HG02759 (cell line): ENCODE data around the gene YPEL1.

Experiments
- ATAC-seq: cut with Tn5 transposase; IDR thresholded peaks from one replicate; pipeline ENCODE4 v1.9.1; 2021; ENCODE audit warnings: mild to moderate bottlenecking, moderate library complexity; ENCODE audit not compliant: unreplicated experiment

Gene YPEL1

DNA sequence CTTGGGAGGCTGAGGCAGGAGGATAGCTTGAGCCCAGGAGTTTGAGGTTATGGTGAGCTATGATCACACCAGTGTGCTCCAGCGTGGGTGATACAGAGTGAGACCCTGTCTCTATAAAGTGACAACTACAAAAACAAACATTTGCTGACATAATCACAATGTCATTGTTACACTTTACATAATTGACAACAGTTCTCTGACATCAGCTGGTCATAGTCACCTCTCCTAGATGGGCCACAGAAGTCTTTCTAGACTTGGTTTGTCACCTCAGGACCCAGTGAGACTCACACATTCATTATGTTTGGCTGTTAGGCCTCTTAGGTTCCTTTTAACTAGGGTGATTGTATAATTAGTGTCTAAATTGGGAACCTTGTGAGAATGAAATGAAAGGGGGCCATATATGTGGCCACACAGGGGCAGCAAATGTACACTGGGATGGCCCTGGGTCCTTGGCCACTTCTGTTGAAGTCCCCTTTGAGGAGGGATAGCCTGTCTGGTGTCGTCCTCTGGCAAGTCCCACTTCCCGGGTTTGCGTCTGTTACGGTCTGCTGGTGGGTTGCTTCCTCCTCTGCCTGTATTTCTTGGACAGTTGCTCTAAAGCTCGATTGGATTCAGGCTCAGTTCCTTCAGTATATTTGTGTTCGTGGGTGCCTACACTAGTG lies 75.6 kb downstream of the YPEL1 start:
- ATAC-seq, result no peak

DNA sequence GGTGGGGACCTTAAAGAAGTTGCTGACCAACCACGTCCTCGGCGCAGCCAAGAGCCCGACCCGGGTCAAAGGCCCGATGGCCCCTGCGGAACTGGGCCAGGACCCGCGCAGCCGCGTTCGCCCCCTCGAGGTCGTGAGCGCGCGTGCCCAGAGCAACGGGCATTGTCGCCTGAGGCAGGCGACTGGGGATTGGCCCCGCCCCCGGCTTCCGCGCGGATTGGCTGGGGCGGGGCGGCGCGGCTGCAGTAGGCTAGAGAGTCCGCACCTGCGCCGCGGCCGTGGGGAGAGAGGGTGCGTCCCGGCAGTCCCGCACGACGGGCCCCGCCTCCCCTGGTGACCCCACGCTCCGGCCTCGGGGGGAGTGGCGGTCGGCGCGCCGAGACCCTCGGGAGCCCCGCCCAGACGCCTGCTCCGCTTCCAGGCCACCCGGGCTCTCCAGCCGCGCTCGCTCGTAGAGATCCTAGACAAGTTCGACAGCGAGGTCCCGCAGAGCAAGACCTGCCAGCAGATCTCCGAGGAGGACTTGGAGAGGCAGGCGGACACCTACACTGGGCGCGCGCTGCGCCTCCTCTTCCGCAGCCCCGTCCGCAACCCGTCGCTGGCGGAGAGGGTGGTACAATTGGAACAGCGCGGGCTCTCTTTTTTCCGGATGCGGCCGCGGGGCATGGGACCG lies 78.1 kb downstream of the YPEL1 start:
- peak; percentile 87 for ATAC-seq

DNA sequence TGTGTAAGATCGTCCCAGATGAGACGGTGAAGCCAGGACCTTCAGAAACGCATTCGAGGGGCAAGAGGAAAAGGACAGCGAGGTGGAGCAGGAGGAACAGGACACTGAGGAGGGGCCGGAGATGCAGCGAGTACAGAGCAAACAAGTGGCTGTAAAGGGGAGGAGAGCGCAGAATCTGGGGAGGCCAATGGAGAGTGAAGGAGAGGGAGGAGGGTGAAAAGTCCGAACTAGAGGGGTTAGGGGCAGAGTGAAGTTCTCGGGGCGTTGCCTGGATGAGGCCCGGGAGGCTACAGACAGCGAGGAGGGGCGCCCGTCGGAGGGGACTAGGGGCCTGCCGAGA lies 78.6 kb downstream of the YPEL1 start:
- no peak for ATAC-seq

DNA sequence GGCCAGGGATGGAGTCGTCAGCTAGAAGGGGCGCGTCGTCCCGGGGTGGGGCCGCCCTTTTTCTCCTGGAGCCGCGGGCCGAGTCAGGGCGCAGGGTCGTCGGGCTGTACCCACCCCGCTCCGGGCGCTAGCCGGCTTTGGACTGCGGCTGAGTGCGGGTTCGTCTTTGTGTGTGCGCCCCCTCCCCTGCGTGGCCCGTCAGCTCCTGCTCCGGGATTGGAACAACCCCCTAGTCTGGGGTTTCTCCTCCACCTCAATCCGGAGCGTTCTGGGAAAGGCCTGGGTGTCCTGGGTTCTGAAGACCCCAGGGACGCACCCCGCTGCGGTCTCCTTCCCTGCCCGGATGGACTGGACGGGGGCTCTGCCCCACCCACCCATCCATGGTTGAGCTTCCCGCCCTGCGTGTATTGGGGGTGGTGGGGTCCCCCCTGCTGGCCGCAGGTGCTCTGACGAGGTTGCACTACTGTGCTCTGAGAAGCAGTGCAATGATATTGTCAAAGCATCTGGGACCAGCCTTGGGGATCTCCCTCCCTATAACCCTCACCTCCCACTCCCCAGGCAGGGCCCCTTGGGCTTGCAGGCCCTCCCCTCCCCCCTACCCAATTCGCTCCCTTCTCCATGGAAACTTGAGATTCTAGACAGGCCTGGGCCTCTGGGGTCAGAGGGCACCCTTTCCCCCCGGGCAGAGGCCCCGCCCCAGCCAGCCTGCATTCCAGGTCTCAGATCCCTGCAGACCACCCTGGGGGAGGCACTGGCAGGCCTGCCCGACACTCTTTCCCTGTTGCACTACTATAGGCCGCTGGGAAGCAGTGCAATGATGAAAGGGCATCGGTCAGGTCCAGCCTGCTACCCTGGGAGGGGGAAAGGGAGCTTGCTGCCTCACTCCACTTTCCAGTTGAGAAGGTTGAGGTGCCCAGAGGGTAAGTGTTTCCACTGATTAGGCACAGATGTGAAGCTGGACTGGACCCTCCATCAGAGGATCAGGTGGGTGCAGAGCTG lies 82.7 kb downstream of the YPEL1 start:
- no peak for ATAC-seq

DNA sequence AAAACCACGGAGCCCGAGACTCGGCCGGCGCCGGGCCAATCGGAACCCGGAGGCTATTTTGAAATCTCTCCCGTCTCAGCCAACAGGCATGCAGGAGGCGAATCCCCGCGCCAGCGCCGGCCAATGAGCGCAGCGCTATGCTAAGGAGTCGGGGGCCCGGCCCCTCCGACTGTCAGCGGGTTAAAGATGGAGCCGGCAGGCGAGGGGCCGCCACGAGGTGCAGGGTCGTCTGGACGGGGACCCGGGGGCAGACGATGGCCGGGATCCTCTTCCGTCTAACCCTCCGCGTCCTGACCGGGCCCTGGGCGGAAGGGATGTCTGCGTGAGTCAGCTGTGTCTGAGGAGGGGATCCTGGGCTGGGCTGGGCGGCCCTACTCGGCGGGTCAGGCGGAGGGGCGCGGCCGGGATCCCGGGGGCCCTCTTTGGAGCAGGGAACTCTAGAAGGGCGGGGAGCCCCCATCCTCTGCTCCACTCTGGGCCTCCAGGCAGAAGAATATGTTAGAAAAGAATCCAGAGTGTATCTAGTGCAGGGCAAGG lies 83.5 kb downstream of the YPEL1 start:
- ATAC-seq, result peak; percentile 90

DNA sequence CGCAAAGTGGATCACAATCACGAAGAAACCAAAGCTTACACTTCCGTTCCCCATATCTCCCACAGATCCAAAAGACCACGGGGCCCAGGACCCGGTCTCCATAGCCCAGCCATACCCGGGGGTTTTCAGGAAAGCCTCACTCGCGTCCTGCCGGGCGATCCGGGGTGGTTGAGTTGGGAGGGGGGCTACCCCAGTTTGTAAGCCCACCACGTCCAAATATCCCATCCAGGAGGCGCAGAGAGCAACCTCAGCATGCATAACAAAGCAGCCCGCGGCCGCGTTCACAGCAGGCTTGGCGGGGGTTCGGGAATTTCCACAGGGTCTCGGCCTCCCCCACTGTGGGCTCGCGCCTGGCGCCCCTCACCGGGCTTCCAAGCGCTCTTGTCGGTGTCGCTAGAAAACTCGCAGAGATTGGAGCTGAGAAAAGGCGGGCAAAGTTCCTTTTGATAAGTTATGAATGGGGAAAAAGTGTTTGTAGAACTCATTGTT lies 84.0 kb downstream of the YPEL1 start:
- peak; percentile 4 for ATAC-seq

DNA sequence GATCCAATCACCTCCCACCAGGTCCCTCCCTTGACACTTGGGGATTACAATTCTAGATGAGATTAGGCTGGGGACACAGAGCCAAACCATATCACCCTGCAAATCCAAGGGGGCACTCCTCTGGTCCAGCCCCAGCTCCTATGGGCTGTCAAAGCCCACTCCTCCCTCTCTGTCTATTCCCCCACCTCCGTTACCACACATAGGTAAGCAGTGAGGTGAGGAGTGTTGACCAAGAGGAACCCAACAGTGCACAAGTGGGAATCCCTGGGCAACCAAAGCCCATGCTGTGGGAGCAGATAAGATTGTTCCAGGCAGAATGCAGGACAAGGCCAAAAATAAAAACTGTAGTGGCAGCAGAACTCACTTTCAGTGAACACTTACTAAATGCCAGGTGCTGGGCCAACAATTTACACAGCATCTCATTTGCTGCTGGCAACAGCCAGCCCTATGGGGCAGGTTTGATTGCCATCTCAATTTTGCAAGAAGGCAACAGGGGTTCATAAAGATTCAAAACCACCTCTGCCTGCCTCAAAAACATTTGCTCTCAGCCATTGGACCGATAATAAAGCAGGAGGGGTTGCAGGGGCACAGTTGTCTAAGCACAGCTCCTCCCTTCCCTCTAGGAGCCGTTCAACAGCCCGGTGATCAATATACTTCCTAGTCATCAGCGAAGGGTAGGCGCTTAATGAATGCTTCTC lies 84.6 kb downstream of the YPEL1 start:
- ATAC-seq, result no peak

DNA sequence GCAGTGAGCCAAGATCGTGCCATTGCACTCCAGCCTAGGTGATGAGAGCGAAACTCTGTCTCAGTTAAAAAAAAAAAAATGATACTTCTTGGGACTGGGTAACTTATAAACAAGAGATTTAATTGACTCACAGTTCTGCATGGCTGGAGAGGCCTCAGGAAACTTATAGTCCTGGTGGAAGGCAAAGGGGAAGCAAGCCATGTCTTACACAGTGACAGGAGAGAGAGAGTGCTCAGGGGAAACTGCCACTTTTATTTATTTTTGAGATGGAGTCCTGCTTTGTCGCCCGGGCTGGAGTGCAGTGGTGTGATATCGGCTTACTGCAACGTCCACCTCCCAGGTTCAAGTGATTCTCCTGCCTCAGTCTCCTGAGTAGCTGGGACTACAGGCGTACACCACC lies 85.3 kb downstream of the YPEL1 start:
- no peak for ATAC-seq
